Measurements from ENCODE around the gene PARVG.

PARVG gene

GRCh38 chr22:44168206-44168605 lies 12.5 kb upstream of the PARVG start:
- H3K36me3 ChIP-seq (ENCODE audit: control insufficient read depth, insufficient read depth, low read length), result no peaks in the 10 kb centered on the region
- H3K4me3 ChIP-seq (ENCODE audit: low read depth, low read length), result no peak overlapping the region
- H3K4me1 ChIP-seq (ENCODE audit: control insufficient read depth, insufficient read depth, low read length), result peaks cover 8% of the 10 kb centered on the region
- no peaks in the 10 kb centered on the region for H3K27me3 ChIP-seq (ENCODE audit: control insufficient read depth, insufficient read depth, low read length)
- no peak overlapping the region for H3K9ac ChIP-seq (ENCODE audit: low read depth, low read length)
- H3K9me3 ChIP-seq (ENCODE audit: control insufficient read depth, insufficient read depth, low read length), result no peaks in the 10 kb centered on the region

- H3K27me3 ChIP-seq (ENCODE audit: control insufficient read depth, insufficient read depth, low read length), result no peaks in the 10 kb centered on the region
- no peaks in the 10 kb centered on the region for H3K36me3 ChIP-seq (ENCODE audit: control insufficient read depth, insufficient read depth, low read length)
- H3K4me3 ChIP-seq (ENCODE audit: low read depth, low read length), result no peak overlapping the region
- H3K4me1 ChIP-seq (ENCODE audit: control insufficient read depth, insufficient read depth, low read length), result peaks cover 8% of the 10 kb centered on the region
- H3K9ac ChIP-seq (ENCODE audit: low read depth, low read length), result no peak overlapping the region
- no peaks in the 10 kb centered on the region for H3K9me3 ChIP-seq (ENCODE audit: control insufficient read depth, insufficient read depth, low read length)
These were observed 10.3 kb upstream of the PARVG start for GRCh38 chr22:44170470-44170869.

- no peaks in the 10 kb centered on the region for H3K27me3 ChIP-seq (ENCODE audit: control insufficient read depth, insufficient read depth, low read length)
- H3K4me1 ChIP-seq (ENCODE audit: control insufficient read depth, insufficient read depth, low read length), result peaks cover 8% of the 10 kb centered on the region
- no peaks in the 10 kb centered on the region for H3K9me3 ChIP-seq (ENCODE audit: control insufficient read depth, insufficient read depth, low read length)
- H3K9ac ChIP-seq (ENCODE audit: low read depth, low read length), result no peak overlapping the region
- H3K4me3 ChIP-seq (ENCODE audit: low read depth, low read length), result no peak overlapping the region
- H3K36me3 ChIP-seq (ENCODE audit: control insufficient read depth, insufficient read depth, low read length), result no peaks in the 10 kb centered on the region
These were observed 9.2 kb upstream of the PARVG start for GRCh38 chr22:44171561-44171960.

GRCh38 chr22:44172370-44173108 lies 8.2 kb upstream of the PARVG start:
- Histone ChIP-seq H3K27me3 (ENCODE audit: control insufficient read depth, insufficient read depth, low read length) (no peaks in the 10 kb centered on the region), H3K9me3 (ENCODE audit: control insufficient read depth, insufficient read depth, low read length) (no peaks in the 10 kb centered on the region), H3K9ac (ENCODE audit: low read depth, low read length) (no peak overlapping the region), H3K36me3 (ENCODE audit: control insufficient read depth, insufficient read depth, low read length) (no peaks in the 10 kb centered on the region), H3K4me1 (ENCODE audit: control insufficient read depth, insufficient read depth, low read length) (peaks cover 8% of the 10 kb centered on the region), H3K4me3 (ENCODE audit: low read depth, low read length) (no peak overlapping the region)

- Histone ChIP-seq H3K9me3 (ENCODE audit: control insufficient read depth, insufficient read depth, low read length) (no peaks in the 10 kb centered on the region), H3K4me1 (ENCODE audit: control insufficient read depth, insufficient read depth, low read length) (peaks cover 8% of the 10 kb centered on the region), H3K36me3 (ENCODE audit: control insufficient read depth, insufficient read depth, low read length) (no peaks in the 10 kb centered on the region), H3K9ac (ENCODE audit: low read depth, low read length) (no peak overlapping the region), H3K27me3 (ENCODE audit: control insufficient read depth, insufficient read depth, low read length) (no peaks in the 10 kb centered on the region), H3K4me3 (ENCODE audit: low read depth, low read length) (no peak overlapping the region)
These were observed 7.6 kb upstream of the PARVG start for GRCh38 chr22:44173154-44173553.

- no peak overlapping the region for H3K9ac ChIP-seq (ENCODE audit: low read depth, low read length)
- H3K4me1 ChIP-seq (ENCODE audit: control insufficient read depth, insufficient read depth, low read length), result peaks cover 8% of the 10 kb centered on the region
These were observed 5.0 kb upstream of the PARVG start for GRCh38 chr22:44175676-44176075.

GRCh38 chr22:44179196-44179988 lies 1.3 kb upstream of the PARVG start:
- Histone ChIP-seq H3K36me3 (ENCODE audit: control insufficient read depth, insufficient read depth, low read length) (no peaks in the 10 kb centered on the region), H3K9me3 (ENCODE audit: control insufficient read depth, insufficient read depth, low read length) (no peaks in the 10 kb centered on the region), H3K9ac (ENCODE audit: low read depth, low read length) (no peak overlapping the region), H3K4me3 (ENCODE audit: low read depth, low read length) (no peak overlapping the region), H3K27me3 (ENCODE audit: control insufficient read depth, insufficient read depth, low read length) (no peaks in the 10 kb centered on the region), H3K4me1 (ENCODE audit: control insufficient read depth, insufficient read depth, low read length) (no peaks in the 10 kb centered on the region)

More at GRCh38 chr22:44175676-44176075, 5.0 kb upstream of the PARVG start:
- H3K4me3 ChIP-seq (ENCODE audit: low read depth, low read length), result no peak overlapping the region
- H3K9me3 ChIP-seq (ENCODE audit: control insufficient read depth, insufficient read depth, low read length), result no peaks in the 10 kb centered on the region
- H3K27me3 ChIP-seq (ENCODE audit: control insufficient read depth, insufficient read depth, low read length), result no peaks in the 10 kb centered on the region
- no peaks in the 10 kb centered on the region for H3K36me3 ChIP-seq (ENCODE audit: control insufficient read depth, insufficient read depth, low read length)

- Histone ChIP-seq H3K9ac (ENCODE audit: low read depth, low read length) (no peak overlapping the region), H3K36me3 (ENCODE audit: control insufficient read depth, insufficient read depth, low read length) (no peaks in the 10 kb centered on the region), H3K9me3 (ENCODE audit: control insufficient read depth, insufficient read depth, low read length) (no peaks in the 10 kb centered on the region), H3K4me3 (ENCODE audit: low read depth, low read length) (no peak overlapping the region), H3K27me3 (ENCODE audit: control insufficient read depth, insufficient read depth, low read length) (no peaks in the 10 kb centered on the region), H3K4me1 (ENCODE audit: control insufficient read depth, insufficient read depth, low read length) (no peaks in the 10 kb centered on the region)
These were observed 578 bp upstream of the PARVG start for GRCh38 chr22:44179989-44180705.

GRCh38 chr22:44181033-44181911 lies 547 bp downstream of the PARVG start:
- H3K36me3 ChIP-seq (ENCODE audit: control insufficient read depth, insufficient read depth, low read length), result no peaks in the 10 kb centered on the region
- H3K4me1 ChIP-seq (ENCODE audit: control insufficient read depth, insufficient read depth, low read length), result no peaks in the 10 kb centered on the region
- H3K4me3 ChIP-seq (ENCODE audit: low read depth, low read length), result no peak overlapping the region
- no peak overlapping the region for H3K9ac ChIP-seq (ENCODE audit: low read depth, low read length)
- H3K9me3 ChIP-seq (ENCODE audit: control insufficient read depth, insufficient read depth, low read length), result no peaks in the 10 kb centered on the region
- no peaks in the 10 kb centered on the region for H3K27me3 ChIP-seq (ENCODE audit: control insufficient read depth, insufficient read depth, low read length)

GRCh38 chr22:44181912-44182587 lies 1.3 kb downstream of the PARVG start:
- no peak overlapping the region for H3K4me3 ChIP-seq (ENCODE audit: low read depth, low read length)
- no peaks in the 10 kb centered on the region for H3K27me3 ChIP-seq (ENCODE audit: control insufficient read depth, insufficient read depth, low read length)
- no peak overlapping the region for H3K9ac ChIP-seq (ENCODE audit: low read depth, low read length)
- no peaks in the 10 kb centered on the region for H3K36me3 ChIP-seq (ENCODE audit: control insufficient read depth, insufficient read depth, low read length)
- H3K9me3 ChIP-seq (ENCODE audit: control insufficient read depth, insufficient read depth, low read length), result no peaks in the 10 kb centered on the region
- no peaks in the 10 kb centered on the region for H3K4me1 ChIP-seq (ENCODE audit: control insufficient read depth, insufficient read depth, low read length)

Measured in iPS-15b (cell line).